GM21423 (cell line): ENCODE results near the gene CCT5.

Experiments
- ATAC-seq: cut with Tn5 transposase; IDR thresholded peaks from one replicate; pipeline ENCODE4 v1.9.1; 2021; ENCODE audit warnings: mild to moderate bottlenecking, moderate library complexity; ENCODE audit not compliant: unreplicated experiment

CCT5 gene

GRCh38 chr5:10249948-10250805 is at the start of gene CCT5:
CCT5 (plus strand) TSS chr5:10250280; CDS start chr5:10250341, 61 bp downstream.
- ATAC-seq: peak; percentile 80

GRCh38 chr5:10201223-10201868 is 48.7 kb upstream of the CCT5 start:
- no peak for ATAC-seq

- no peak for ATAC-seq
Observed at GRCh38 chr5:10202089-10202910, 47.8 kb upstream of the CCT5 start.

- no peak for ATAC-seq
Observed at GRCh38 chr5:10209004-10209403, 41.1 kb upstream of the CCT5 start.

GRCh38 chr5:10213316-10213715 is 36.8 kb upstream of the CCT5 start:
- no peak for ATAC-seq

GRCh38 chr5:10214041-10214440 is 36.0 kb upstream of the CCT5 start:
- ATAC-seq: no peak

- ATAC-seq: no peak
Observed at GRCh38 chr5:10215366-10215765, 34.7 kb upstream of the CCT5 start.

- no peak for ATAC-seq
Observed at GRCh38 chr5:10216107-10216506, 34.0 kb upstream of the CCT5 start.

GRCh38 chr5:10218658-10219057 is 31.4 kb upstream of the CCT5 start:
- ATAC-seq: no peak

GRCh38 chr5:10219068-10219467 is 31.0 kb upstream of the CCT5 start:
- ATAC-seq: no peak

GRCh38 chr5:10220248-10220647 is 29.8 kb upstream of the CCT5 start:
- no peak for ATAC-seq

- no peak for ATAC-seq
Observed at GRCh38 chr5:10222326-10222725, 27.8 kb upstream of the CCT5 start.

GRCh38 chr5:10227379-10227778 is 22.7 kb upstream of the CCT5 start:
- no peak for ATAC-seq

- no peak for ATAC-seq
Observed at GRCh38 chr5:10228288-10228687, 21.8 kb upstream of the CCT5 start.

GRCh38 chr5:10229306-10230048 is 20.6 kb upstream of the CCT5 start:
- no peak for ATAC-seq

- no peak for ATAC-seq
Observed at GRCh38 chr5:10232386-10232785, 17.7 kb upstream of the CCT5 start.

- ATAC-seq: no peak
Observed at GRCh38 chr5:10233011-10233410, 17.1 kb upstream of the CCT5 start.

GRCh38 chr5:10233505-10233904 is 16.6 kb upstream of the CCT5 start:
- no peak for ATAC-seq

GRCh38 chr5:10235350-10235749 is 14.7 kb upstream of the CCT5 start:
- ATAC-seq: no peak

- ATAC-seq: no peak
Observed at GRCh38 chr5:10243660-10244240, 6.3 kb upstream of the CCT5 start.
